GM13977 (cell line): Measurements from ENCODE around the gene NDUFB11.

Source experiments
- DNase-seq: peaks from one replicate; pipeline ENCODE4 v3.0.0; 2012; ENCODE audit warnings: low spot score
- CTCF ChIP-seq: IDR thresholded peaks from 2 replicates; pipeline ENCODE4 v1.5.1; 2012; ENCODE audit warnings: mild to moderate bottlenecking, control low read depth; ENCODE audit not compliant: insufficient read depth; ENCODE audit errors: extremely low read depth, missing control alignments
- in situ Hi-C: fragments of 300-500 bp; cut with MboI; formaldehyde crosslinking; loops from one replicate; pipeline ENCODE4 v1.12.0; 2022; ENCODE audit warnings: low sequenced_read_pairs, low pct_unique_long_range_greater_than_20kb, mixed read lengths, inconsistent platforms; ENCODE audit not compliant: unreplicated experiment

Gene NDUFB11

GRCh38 chrX:47171996-47172395 lies 27.5 kb upstream of the NDUFB11 start:
- no peak for TF ChIP-seq CTCF
- no peak for DNase-seq
- in situ Hi-C loops = no loop called here

DNA sequence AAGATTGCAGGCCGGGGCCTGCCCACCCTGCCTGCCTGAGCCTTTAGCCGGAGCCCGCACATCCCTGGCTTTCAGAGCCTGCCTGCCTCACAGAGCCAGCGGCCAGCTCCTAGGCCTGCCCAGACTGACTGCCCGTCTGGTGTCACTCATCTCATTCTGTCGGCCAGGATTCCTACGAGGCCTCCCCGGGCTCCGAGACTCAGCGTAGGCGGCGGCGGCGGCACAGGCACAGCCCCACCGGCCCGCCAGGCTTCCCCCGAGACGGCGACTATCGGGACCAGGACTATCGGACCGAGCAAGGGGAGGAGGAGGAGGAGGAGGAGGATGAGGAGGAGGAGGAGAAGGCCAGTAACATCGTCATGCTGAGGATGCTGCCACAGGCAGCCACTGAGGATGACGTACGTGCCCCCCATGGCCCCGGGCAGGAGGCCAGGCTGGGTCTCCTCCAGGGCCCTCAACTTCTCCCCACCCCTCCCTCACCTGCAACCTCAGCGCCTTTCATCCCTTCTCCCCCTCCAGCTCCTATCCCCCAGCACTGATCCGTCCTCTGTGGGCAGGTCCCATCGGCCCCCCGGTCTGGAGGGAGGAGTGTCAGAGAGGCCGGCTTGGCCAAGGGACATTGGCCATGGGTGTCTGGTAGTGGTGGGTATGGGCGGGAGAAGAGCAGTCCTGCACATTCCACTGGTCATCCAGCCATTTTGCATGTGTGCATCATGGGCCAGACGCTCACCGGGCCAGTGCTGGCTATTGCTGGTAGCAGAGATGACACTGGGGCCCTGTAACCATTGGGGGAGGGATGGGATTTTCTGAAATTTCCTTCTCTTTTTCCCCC lies 26.6 kb upstream of the NDUFB11 start:
- in situ Hi-C loops = no loop called here
- no peak for DNase-seq
- no peak for TF ChIP-seq CTCF

GRCh38 chrX:47169726-47170515 lies 25.4 kb upstream of the NDUFB11 start:
- TF ChIP-seq CTCF = no peak
- no peak for DNase-seq
- in situ Hi-C loops = no loop called here

DNA sequence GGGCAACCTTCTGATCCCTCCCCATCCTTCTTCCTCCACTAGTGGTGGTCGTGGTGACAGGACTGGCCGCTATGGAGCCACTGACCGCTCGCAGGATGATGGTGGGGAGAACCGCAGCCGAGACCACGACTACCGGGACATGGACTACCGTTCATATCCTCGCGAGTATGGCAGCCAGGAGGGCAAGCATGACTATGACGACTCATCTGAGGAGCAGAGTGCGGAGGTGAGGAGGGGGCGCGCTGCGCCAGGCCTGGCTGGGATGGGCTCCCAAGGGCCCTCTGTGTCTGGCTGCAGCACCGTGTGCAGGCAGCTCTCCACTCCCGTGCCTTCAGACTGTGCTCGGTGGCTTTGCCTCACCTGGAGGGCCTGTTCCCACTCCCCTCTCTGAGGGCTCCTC lies 24.8 kb upstream of the NDUFB11 start:
- in situ Hi-C loops = no loop called here
- no peak for DNase-seq
- no peak for TF ChIP-seq CTCF

DNA sequence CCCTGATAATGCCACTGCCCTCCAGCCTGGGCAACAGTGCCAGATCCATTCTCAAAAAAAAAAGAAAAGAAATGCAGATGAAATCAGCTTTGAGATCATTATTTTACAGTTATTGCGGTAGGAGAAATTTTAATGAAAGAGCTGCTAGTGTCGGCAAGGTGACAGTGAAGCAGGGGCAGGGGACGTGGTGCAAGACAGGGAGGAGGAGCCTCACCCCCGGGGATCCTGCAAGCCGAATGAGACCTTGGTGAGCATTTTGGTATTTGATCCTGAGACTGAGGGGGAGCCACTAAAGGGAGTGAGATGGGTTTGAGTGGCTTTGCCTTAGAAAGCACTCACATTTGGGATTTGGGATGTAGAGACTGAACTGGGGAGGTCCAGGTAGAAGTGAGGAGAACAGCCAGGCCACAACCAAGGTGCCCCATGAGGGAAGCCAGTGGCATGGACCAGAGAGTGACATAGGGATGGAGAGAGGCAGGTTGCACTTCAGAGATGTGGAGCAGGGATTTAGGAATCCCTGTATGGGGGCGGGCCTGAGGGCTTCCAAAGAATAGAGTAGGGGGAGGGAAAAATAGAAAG lies 24.1 kb upstream of the NDUFB11 start:
- TF ChIP-seq CTCF = no peak
- DNase-seq = no peak
- in situ Hi-C loops = no loop called here

DNA sequence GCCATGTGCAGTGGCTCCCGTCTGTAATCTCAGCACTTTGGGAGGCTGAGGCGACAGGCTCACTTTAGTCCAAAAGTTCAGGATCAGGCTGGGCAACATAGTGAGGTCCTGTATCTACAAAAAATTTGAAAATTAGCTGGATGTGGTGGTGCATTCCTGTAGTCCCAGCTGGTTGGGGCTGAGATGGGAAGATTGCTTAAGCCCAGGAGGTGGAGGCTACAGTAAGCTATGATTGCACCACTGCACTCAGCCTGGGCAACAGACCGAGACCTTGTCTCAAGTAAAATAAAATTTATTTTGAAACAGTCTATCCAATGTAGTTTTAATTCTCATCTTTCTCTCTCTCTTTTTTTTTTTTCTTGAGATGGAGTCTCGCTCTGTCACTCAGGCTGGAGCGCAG lies 21.6 kb upstream of the NDUFB11 start:
- in situ Hi-C loops = no loop called here
- no peak for DNase-seq
- no peak for TF ChIP-seq CTCF
